ENCODE results near the gene ABCB8.

Gene ABCB8

GRCh38 chr7:151056666-151057505 is 28.6 kb downstream of the ABCB8 start:
- no peak for DNase-seq (ENCODE audit: low read depth in 3 of 3)

GRCh38 chr7:151057506-151057988 is 29.3 kb downstream of the ABCB8 start, which contains the start of gene CDK5:
CDK5 (minus strand) TSS chr7:151057897; CDS start chr7:151057848, 49 bp downstream.
- DNase-seq (ENCODE audit: low read depth in 3 of 3): no peak

GRCh38 chr7:151057989-151058780 is 29.9 kb downstream of the ABCB8 start:
- peak; percentile 89 to 95 (median 95) for DNase-seq (ENCODE audit: low read depth in 3 of 3)

- DNase-seq (ENCODE audit: low read depth in 3 of 3): peak in 1 of 3 experiments; percentile 21
Measured at GRCh38 chr7:151058781-151059366, 30.6 kb downstream of the ABCB8 start.

GRCh38 chr7:151059367-151060112 is 31.3 kb downstream of the ABCB8 start, which contains the start of gene SLC4A2:
SLC4A2 (plus strand) TSS chr7:151059589; CDS start chr7:151061988, 2,399 bp downstream.
- peak; percentile 57 to 59 (median 58) for DNase-seq (ENCODE audit: low read depth in 3 of 3)

GRCh38 chr7:151060113-151060415 is 31.8 kb downstream of the ABCB8 start:
- DNase-seq (ENCODE audit: low read depth in 3 of 3): no peak

GRCh38 chr7:151060416-151061212 is 32.4 kb downstream of the ABCB8 start:
- DNase-seq (ENCODE audit: low read depth in 3 of 3): no peak

- no peak for DNase-seq (ENCODE audit: low read depth in 3 of 3)
Measured at GRCh38 chr7:151061213-151062110, 33.2 kb downstream of the ABCB8 start.

- DNase-seq (ENCODE audit: low read depth in 3 of 3): no peak
Measured at GRCh38 chr7:151062111-151062398, 33.8 kb downstream of the ABCB8 start.

- DNase-seq (ENCODE audit: low read depth in 3 of 3): no peak
Measured at GRCh38 chr7:151062399-151063211, 34.4 kb downstream of the ABCB8 start.

- no peak for DNase-seq (ENCODE audit: low read depth in 3 of 3)
Measured at GRCh38 chr7:151063212-151063561, 34.9 kb downstream of the ABCB8 start.

- no peak for DNase-seq (ENCODE audit: low read depth in 3 of 3)
Measured at GRCh38 chr7:151064454-151064853, 36.2 kb downstream of the ABCB8 start.

GRCh38 chr7:151064993-151065392 is 36.7 kb downstream of the ABCB8 start:
- DNase-seq (ENCODE audit: low read depth in 3 of 3): no peak

- DNase-seq (ENCODE audit: low read depth in 3 of 3): no peak
Measured at GRCh38 chr7:151065516-151065915, 37.3 kb downstream of the ABCB8 start.

- no peak for DNase-seq (ENCODE audit: low read depth in 3 of 3)
Measured at GRCh38 chr7:151066273-151066974, 38.2 kb downstream of the ABCB8 start.

- DNase-seq (ENCODE audit: low read depth in 3 of 3): no peak
Measured at GRCh38 chr7:151068069-151068773, 40.0 kb downstream of the ABCB8 start.

GRCh38 chr7:151069841-151070573 is 41.8 kb downstream of the ABCB8 start:
- no peak for DNase-seq (ENCODE audit: low read depth in 3 of 3)
